ENCODE results near the gene RAET1L. TPM values are rescaled to one million over a fixed set of nuclear protein-coding genes. Genes with fewer than 3 reads are reported as not detected.
"Not testable (repeated sequence)": the region's sequence is repeated elsewhere in the genome, so short reads cannot be mapped to it uniquely, and the experiment has no call there.

The RAET1L gene
- total and polyA plus RNA-seq, 4 donors = not detected

- no peak for DNase-seq (ENCODE audit: low spot score)
- Histone ChIP-seq H3K9ac (ENCODE audit: low read depth in 1 of 2, low read length in 2 of 2) (no peak overlapping the region), H3K27me3 (ENCODE audit: control insufficient read depth in 4 of 4, insufficient read depth in 4 of 4, low read length in 3 of 4) (no peaks in the 10 kb centered on the region), H3K36me3 (ENCODE audit: control insufficient read depth in 4 of 4, insufficient read depth in 3 of 4, low read depth in 1 of 4, low read length in 3 of 4) (no peaks in the 10 kb centered on the region), H3K9me3 (ENCODE audit: control insufficient read depth in 4 of 4, low read length in 3 of 4) (no peaks in the 10 kb centered on the region), H3K4me1 (ENCODE audit: control insufficient read depth in 4 of 4, insufficient read depth in 4 of 4, low read length in 3 of 4) (peaks cover 0 to 4% (median 2%) of the 10 kb centered on the region in 4 donors), H3K4me3 (ENCODE audit: low read depth in 1 of 3, low read length in 3 of 3) (no peak overlapping the region), H3K27ac (ENCODE audit: low read depth in 1 of 2, low read length in 2 of 2) (no peak overlapping the region)
- 94% methylated on average over 6 of the region's 6 CpGs for WGBS
- TF ChIP-seq GABPA (IDR thresholded peaks at IDR 0.05 in 1 of 2, conservative IDR thresholded peaks at IDR 0.05 in 1 of 2) (no peak), SP1 (IDR thresholded peaks at IDR 0.05) (no peak), NR2F2 (IDR thresholded peaks at IDR 0.05) (no peak), RAD21 (IDR thresholded peaks at IDR 0.05) (no peak), YY1 (IDR thresholded peaks at IDR 0.05) (no peak), HNF4G (IDR thresholded peaks at IDR 0.05) (no peak), TAF1 (conservative IDR thresholded peaks at IDR 0.05) (no peak), HNF4A (conservative IDR thresholded peaks at IDR 0.05) (no peak), REST (IDR thresholded peaks at IDR 0.05) (no peak), EGR1 (IDR thresholded peaks at IDR 0.05; ENCODE audit: low read depth in 2 of 2) (no peak), CTCF (IDR thresholded peaks at IDR 0.05; ENCODE audit: low read depth, low read length, missing input control) (no peak)
- TF ChIP-seq, protein P1, sequence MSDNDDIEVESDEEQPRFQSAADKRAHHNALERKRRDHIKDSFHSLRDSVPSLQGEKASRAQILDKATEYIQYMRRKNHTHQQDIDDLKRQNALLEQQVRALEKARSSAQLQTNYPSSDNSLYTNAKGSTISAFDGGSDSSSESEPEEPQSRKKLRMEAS (IDR thresholded peaks at IDR 0.05) = no peak
- TF ChIP-seq, protein P2, sequence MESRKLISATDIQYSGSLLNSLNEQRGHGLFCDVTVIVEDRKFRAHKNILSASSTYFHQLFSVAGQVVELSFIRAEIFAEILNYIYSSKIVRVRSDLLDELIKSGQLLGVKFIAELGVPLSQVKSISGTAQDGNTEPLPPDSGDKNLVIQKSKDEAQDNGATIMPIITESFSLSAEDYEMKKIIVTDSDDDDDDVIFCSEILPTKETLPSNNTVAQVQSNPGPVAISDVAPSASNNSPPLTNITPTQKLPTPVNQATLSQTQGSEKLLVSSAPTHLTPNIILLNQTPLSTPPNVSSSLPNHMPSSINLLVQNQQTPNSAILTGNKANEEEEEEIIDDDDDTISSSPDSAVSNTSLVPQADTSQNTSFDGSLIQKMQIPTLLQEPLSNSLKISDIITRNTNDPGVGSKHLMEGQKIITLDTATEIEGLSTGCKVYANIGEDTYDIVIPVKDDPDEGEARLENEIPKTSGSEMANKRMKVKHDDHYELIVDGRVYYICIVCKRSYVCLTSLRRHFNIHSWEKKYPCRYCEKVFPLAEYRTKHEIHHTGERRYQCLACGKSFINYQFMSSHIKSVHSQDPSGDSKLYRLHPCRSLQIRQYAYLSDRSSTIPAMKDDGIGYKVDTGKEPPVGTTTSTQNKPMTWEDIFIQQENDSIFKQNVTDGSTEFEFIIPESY (IDR thresholded peaks at IDR 0.05) = no peak
Measured at GRCh38 chr6:150063640-150064039, 38.3 kb upstream of the RAET1L start.

DNA sequence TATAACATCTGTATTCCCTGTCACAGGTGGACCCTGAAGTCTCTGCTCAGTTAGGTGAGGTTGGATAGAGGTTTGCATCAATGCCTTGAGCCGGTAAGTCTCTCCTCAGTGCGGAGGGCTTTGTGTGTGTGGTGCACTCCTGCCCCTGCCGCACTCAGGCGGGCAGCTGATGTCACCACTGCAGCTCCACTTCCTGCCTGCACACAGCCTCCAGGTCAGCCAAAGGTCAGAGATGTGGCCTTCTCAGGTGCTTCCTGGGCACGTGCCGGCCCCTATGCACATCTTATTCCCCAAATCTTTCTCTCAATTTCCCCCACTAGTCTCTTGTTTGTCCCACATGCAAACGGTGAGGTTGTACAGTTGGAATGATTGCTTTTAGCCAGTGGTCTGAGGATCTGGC, 34.6 kb upstream of the RAET1L start:
- not testable (repeated sequence) for H3K36me3 ChIP-seq (ENCODE audit: control insufficient read depth in 4 of 4, insufficient read depth in 3 of 4, low read depth in 1 of 4, low read length in 3 of 4); H3K4me3 ChIP-seq (ENCODE audit: low read depth in 1 of 3, low read length in 3 of 3); H3K27ac ChIP-seq (ENCODE audit: low read depth in 1 of 2, low read length in 2 of 2); H3K27me3 ChIP-seq (ENCODE audit: control insufficient read depth in 4 of 4, insufficient read depth in 4 of 4, low read length in 3 of 4); H3K9ac ChIP-seq (ENCODE audit: low read depth in 1 of 2, low read length in 2 of 2); DNase-seq (ENCODE audit: low spot score); H3K9me3 ChIP-seq (ENCODE audit: control insufficient read depth in 4 of 4, low read length in 3 of 4); H3K4me1 ChIP-seq (ENCODE audit: control insufficient read depth in 4 of 4, insufficient read depth in 4 of 4, low read length in 3 of 4)
- WGBS = 68% methylated on average over 7 of the region's 7 CpGs
